ENCODE data around the gene SOWAHA.

SOWAHA gene

GRCh38 chr5:132812781-132813598 lies at the start of gene SOWAHA:
Gene SOWAHA, plus strand, starts transcription at chr5:132813302. Its CDS starts 320 bp downstream, at chr5:132813622.
- DNase-seq = no peak

- no peak for DNase-seq
Observed at GRCh38 chr5:132764051-132764450, 49.1 kb upstream of the SOWAHA start.

- no peak for DNase-seq
Observed at GRCh38 chr5:132764671-132765238, 48.3 kb upstream of the SOWAHA start.

GRCh38 chr5:132765311-132766019 lies 47.6 kb upstream of the SOWAHA start:
- no peak for DNase-seq

- DNase-seq = no peak
Observed at GRCh38 chr5:132766020-132766805, 46.9 kb upstream of the SOWAHA start.

GRCh38 chr5:132766806-132767055 lies 46.4 kb upstream of the SOWAHA start:
- no peak for DNase-seq

GRCh38 chr5:132767150-132767549 lies 46.0 kb upstream of the SOWAHA start:
- DNase-seq = no peak

GRCh38 chr5:132768485-132768868 lies 44.6 kb upstream of the SOWAHA start:
- no peak for DNase-seq

GRCh38 chr5:132770476-132771159 lies 42.5 kb upstream of the SOWAHA start:
- DNase-seq = no peak

GRCh38 chr5:132771503-132771998 lies 41.6 kb upstream of the SOWAHA start:
- no peak for DNase-seq

- no peak for DNase-seq
Observed at GRCh38 chr5:132772291-132773070, 40.6 kb upstream of the SOWAHA start.

- DNase-seq = no peak
Observed at GRCh38 chr5:132773114-132773513, 40.0 kb upstream of the SOWAHA start.

- DNase-seq = peak; percentile 67
Observed at GRCh38 chr5:132773601-132774355, 39.3 kb upstream of the SOWAHA start.

GRCh38 chr5:132774406-132774805 lies 38.7 kb upstream of the SOWAHA start:
- DNase-seq = no peak

- no peak for DNase-seq
Observed at GRCh38 chr5:132774896-132775295, 38.2 kb upstream of the SOWAHA start.

- no peak for DNase-seq
Observed at GRCh38 chr5:132775476-132775961, 37.6 kb upstream of the SOWAHA start.

- DNase-seq = peak; percentile 11
Observed at GRCh38 chr5:132776131-132776937, 36.8 kb upstream of the SOWAHA start.

- DNase-seq = no peak
Observed at GRCh38 chr5:132776938-132777208, 36.2 kb upstream of the SOWAHA start.

- no peak for DNase-seq
Observed at GRCh38 chr5:132777209-132778069, 35.7 kb upstream of the SOWAHA start, which contains the start of gene SEPTIN8. Gene SEPTIN8, minus strand, starts transcription at chr5:132777239. Its CDS starts 102 bp downstream, at chr5:132777137.
